Suprapubic skin (tissue), 4 donors: ENCODE data around the gene TMEM184B.

Experiments
- CTCF ChIP-seq, 2 donors: fragments of 200-600 bp in 1 of 2; fragments of 450-650 bp in 1 of 2; sonication (generic) in 1 of 2; IDR thresholded peaks; one replicate each; pipeline ENCODE4 v1.5.1; 2016 to 2019; ENCODE audit warnings: antibody characterized with exemption in 2 of 2, mild to moderate bottlenecking in 1 of 2, moderate library complexity in 1 of 2
- EP300 ChIP-seq: sonication (generic); formaldehyde crosslinking; IDR thresholded peaks from one replicate; pipeline ENCODE4 v1.6.1; 2017; ENCODE audit warnings: antibody characterized with exemption
- POLR2A ChIP-seq, 2 donors: fragments of 450-650 bp; IDR thresholded peaks; one replicate each; pipeline ENCODE4 v1.6.1; 2017; ENCODE audit warnings: antibody characterized with exemption in 2 of 2, mild to moderate bottlenecking in 2 of 2, moderate library complexity in 2 of 2
- POLR2AphosphoS5 ChIP-seq, 3 donors: sonication (generic); formaldehyde crosslinking; IDR thresholded peaks; one replicate each; pipeline ENCODE4 v1.6.1; 2017; ENCODE audit warnings: antibody characterized with exemption in 3 of 3

- no peak for TF ChIP-seq POLR2A (IDR thresholded peaks at IDR 0.05)
- TF ChIP-seq CTCF (IDR thresholded peaks at IDR 0.05): no peak
- TF ChIP-seq POLR2AphosphoS5 (IDR thresholded peaks at IDR 0.05): no peak
- no peak for TF ChIP-seq EP300
These were observed 21.5 kb downstream of the TMEM184B start for GRCh38 chr22:38251341-38251692.
